GM21576 (cell line): ENCODE results near the gene PIK3CB.
"Not testable (repeated sequence)": the region's sequence is repeated elsewhere in the genome, so short reads cannot be mapped to it uniquely, and the experiment has no call there.

Experiments used
- ATAC-seq: cut with Tn5 transposase; IDR thresholded peaks from one replicate; pipeline ENCODE4 v1.9.1; 2021; ENCODE audit warnings: mild to moderate bottlenecking, moderate library complexity; ENCODE audit not compliant: unreplicated experiment

Gene PIK3CB

DNA sequence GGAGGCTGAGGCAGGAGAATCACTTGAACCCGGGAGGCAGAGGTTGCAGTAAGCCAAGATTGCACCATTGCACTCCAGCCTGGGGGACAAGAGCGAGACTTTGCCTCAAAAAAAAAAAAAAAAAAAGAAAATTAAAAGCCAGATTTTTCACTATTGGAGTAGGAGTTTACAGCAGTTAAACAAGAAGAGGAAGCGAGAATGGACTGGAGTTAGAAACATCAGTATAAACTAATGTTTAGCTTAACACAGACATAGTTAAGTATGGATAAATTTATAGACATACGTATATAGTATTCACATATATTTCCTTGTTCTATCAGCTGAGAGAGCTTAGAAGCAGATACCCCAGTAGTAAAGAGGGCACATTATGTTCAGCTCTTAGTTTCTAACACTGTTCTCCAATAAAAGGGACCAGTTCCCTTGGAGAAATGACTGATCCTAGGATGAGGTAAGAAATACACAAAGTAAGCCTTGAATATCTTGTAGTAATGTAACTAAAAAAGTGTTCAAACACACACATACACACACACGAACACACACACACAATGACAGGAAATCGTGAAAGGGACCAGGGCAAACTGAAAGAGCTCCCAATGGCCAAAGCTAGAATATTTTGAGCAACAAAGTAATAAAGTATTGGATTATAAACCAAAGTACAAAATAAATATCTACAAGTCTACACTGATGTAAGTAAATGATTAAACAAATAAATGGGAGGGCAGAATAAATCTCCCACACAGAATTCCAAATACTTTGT is 25.1 kb downstream of the PIK3CB start:
- no peak for ATAC-seq

DNA sequence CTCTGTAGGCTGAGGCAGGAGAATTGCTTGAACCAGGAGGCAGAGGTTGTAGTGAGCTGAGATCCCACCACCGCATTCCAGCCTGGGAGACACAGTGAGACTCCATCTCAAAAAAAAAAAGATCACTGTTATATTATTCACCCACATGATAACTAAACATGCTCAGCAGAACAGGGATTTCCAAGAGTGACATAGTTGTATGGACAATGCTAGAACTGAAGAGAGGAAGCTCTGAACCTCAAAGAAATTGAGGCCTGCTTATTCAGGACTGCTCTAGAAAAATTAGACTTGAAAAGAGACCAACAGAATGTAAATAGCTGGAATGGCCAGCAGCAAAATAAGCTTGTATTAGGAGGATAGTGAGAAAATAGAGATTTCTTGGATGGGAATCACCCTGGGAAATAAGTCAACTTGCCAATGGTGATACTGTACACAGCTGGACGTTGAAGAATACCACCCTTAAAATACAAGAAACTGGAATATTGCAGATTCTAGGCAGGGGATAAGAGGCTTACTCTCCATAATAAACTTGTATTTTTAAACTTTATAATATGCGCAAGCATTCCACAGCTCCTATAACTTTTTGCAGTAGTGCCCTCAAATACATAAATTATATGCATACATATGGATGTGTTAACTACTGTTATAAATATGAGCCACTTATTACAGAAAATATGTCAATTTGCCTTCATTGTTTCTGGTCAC is 28.2 kb downstream of the PIK3CB start:
- ATAC-seq: no peak

DNA sequence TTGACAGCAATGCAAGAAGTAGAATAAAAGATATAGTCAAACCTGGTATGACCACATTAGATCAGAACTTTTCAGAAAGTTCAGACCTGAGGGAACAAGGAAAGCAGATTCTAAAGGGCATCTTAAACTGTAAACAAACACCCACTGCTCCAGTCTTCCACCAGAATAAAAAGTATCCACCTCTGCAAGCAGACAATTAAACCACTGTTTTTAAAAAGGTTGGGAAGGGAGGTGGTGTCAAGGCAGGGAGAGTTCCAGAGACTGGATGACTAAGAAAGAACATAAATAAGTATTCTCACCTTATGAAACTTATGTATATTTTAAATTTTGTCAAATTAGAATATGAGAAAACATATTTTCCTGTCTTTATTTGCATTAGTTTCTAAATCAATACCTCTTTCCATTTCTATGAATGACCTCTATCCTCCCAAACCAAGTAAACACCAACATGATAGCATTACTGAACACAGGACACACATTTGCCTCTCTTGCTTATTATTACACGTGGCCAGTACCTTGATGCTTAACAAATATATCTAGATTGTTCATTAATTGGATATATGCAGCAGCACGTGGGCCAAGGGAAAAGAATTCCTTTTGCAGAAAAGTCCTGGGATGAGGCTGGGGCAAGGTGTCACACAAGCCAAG is 31.6 kb downstream of the PIK3CB start:
- no peak for ATAC-seq

DNA sequence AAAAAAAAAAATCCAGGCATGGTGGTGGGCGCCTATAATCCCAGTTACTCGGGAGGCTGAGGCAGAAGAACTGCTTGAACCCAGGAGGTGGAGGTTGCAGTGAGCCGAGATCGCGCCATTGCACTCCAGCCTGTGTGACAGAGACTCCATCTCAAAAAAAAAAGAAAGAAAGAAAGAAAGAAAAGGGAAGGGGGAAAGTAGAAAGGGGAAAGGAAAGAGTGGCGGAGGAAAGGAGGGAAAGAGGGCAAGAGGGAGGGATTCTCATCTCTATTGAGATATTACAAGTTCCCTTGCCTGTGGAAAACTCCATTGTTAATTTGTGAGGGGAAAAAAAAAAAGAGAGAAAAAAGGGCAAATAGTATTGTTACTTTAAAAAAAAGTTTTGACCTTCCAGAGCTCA is 32.5 kb downstream of the PIK3CB start:
- not testable (repeated sequence) for ATAC-seq

DNA sequence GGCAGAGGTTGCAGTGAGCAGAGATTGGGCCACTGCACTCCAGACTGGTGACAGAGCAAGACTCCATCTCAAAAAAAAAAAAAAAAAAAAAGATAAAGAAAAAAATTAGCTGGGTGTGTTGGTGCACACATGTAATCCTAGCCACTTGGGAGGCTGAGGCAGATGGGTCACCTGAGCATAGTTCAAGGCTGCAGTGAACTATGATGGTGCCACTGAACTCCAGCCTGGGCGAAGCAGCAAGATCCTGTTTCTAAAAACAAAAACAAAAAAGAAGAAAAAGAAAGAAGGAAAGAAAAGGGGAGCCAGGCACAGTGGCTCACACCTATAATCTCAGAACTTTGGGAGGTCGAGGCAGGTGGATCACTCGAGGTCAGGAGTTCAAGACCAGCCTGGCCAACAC is 32.9 kb downstream of the PIK3CB start:
- no peak for ATAC-seq

DNA sequence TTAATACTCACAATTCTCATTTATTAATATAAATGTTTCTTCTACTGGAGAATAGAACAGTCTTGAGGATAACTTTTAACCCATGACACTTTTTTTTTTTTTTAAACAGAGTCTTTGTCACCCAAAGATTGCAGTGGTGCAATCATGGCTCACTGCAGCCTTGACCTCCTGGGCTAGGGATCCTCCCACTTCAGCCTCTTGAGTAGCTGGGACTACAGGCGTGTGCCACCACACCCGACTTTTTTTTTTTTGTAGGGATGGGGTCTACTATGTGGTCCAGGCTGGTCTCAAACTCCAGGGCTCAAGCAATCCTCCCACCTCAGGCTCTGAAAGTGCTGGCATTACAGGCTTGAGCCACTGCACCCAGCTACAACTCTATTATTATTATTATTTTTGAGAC is 34.5 kb downstream of the PIK3CB start:
- no peak for ATAC-seq

DNA sequence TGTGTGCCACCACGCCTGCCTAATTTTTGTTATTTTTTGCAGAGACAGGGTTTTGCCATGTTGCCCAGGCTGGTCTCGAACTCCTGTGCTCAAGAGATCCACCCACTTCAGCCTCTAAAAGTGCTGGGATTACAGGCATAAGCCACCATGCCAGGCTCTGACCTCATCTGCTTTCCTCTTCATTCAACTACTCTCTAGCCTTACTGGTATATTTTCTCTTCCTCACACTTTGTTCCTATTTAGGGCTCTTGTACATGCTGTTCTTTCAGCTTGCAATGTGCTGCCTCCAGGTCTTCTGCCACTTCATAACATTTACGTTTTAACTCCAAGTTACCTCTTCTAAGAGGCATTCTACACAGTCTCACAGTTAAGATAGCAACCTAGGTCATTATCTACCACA is 34.9 kb downstream of the PIK3CB start:
- no peak for ATAC-seq

DNA sequence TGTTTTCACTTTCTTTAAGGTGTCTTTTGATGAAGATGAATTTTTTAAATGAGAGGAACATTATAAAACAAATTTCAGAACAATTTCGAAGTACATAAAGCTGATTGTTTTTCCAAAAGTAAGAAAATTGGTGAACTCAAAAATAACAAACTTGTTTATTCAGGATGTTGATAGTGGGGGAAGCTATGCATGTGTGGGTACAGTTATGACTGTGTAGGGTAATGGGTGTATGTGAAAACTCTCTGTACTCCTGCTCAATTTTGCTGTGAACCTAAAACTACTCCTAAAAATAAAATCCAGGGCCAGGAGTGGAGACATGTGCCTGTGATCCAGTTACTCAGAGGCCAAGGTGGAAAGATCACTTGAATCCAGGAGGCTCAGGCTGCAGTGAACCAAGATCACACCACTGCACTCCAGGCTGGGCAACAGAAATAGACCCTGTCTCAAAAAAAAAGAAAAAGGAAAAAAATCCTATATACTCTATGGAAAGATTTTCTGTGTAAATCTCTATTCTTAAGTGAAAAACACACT is 37.2 kb downstream of the PIK3CB start:
- no peak for ATAC-seq

DNA sequence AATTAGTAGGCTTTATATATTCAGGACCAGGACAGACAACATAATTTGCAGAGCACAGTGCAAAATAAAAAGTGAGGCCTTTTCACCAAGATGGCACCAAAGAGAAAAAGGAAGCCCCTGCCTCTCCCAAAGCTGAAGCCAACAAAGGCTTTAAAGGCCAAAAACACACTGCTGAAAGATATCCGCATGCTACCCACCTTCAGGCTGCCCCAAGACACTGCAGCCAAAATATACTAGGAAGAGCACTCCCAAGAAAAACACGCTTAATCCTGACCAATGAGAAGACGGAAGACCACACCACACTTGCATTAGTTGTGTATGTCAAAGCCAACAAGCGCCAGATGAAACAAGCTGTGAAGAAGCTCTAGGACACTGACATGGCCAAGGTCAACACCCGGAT is 38.0 kb downstream of the PIK3CB start:
- no peak for ATAC-seq

DNA sequence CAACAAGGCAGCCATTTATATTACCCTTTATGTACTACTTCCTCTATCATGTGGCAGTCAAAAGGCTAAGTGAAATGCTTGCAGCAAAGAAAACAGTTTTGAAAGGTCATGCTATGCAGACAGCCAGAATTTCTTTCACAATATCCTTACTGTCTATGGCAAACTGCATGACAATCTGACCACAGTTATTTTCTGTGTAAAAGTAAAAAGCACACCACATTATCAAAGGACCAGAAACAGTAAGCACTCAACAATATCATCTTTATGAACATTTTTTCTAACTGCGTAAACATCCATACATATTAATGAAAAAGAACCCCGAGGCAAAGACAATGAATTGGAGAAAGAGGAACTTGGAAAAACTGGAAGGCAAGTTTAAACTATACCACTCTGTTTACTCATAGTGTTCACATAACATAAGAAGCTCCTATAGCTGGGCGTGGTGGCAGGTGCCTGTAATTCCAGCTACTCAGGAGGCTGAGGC is 47.9 kb downstream of the PIK3CB start:
- no peak for ATAC-seq

DNA sequence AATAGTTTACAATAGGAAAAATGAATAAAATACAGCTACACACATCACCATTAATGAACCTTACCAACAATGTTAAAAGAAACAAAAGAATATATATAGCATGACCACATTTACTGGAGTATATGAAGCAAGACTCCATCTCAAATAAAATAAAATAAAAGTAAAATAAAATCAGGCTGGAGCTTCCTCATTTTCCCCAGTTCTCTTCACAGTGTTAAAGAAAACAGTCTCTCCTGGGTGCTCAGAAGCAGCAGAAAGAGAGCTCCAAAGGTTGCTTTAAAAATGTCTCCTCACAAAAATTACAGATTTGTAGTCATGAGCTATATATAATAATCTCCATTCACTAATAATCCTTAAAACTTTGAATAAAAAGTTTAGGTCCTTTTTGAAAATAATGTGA is 48.8 kb downstream of the PIK3CB start:
- ATAC-seq: no peak

DNA sequence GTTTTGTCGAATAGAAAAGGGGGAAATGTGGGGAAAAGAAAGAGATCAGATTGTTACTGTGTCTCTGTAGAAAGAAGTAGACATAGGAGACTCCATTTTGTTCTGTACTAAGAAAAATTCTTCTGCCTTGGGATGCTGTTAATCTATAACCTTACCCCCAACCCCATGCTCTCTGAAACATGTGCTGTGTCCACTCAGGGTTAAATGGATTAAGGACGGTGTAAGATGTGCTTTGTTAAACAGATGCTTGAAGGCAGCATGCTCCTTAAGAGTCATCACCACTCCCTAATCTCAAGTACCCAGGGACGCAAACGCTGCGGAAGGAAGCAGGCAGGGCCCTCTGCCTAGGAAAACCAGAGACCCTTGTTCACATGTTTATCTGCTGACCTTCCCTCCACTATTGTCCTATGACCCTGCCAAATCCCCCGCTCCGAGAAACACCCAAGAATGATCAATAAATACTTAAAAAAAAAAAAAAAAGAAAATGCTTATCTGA is 49.3 kb downstream of the PIK3CB start:
- not testable (repeated sequence) for ATAC-seq

DNA sequence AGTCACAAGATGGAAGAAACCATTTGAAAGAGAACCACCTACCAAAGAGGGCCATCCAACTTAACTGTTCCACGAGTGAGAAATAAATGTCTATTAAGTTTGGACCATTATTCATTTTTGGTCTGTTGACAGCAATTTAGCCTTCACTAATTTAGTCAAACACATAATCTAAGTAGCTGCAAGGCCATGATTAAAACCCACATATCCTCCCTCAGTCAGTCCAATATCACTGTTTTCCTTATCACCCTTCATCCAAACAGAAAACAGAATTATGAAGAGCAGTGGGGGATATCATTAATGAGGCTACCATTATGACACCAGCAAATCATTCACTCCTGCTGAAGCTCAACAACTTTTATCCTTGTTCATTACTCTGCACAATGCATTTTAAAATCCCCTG is 52.0 kb downstream of the PIK3CB start:
- no peak for ATAC-seq

DNA sequence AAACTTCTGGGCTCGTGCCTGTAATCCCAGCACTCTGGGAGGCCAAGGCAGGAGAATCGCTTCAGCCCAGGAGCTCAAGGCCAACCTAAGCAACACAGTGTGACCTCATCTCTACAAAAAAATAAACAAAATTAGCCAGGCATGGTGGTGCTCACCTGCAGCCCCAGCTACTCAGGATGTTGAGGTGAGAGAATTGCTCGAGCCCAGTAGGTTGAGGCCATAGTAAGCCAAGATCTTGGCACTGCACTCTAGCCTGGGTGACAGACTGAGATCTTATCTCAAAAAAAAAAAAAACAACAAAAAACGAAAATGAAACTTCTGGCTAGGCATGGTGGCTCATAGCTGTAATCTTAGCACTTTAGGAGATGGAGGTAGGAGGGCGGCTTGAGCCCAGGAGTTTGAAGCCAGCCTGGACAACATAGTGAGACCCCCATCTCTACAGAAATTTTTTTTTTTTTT is 53.7 kb downstream of the PIK3CB start:
- no peak for ATAC-seq

DNA sequence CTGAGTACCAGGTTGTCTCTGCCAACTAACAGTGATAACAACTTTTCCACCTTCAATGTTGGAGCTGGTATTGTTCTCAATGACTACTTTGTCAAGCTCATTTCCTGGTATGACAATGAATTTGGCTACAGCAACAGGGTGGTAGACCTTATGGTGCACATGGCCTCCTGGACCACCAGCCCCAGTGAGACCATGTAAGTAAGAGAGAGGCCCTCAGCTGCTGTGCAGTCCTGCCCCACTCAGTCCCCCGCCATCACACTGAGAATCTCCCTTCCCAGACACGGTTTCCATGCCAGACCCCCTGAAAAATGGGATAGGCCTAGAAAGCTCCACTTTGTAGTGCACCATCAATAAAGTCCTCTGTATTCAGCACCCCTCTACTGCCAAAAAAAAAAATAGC is 56.1 kb downstream of the PIK3CB start:
- no peak for ATAC-seq

DNA sequence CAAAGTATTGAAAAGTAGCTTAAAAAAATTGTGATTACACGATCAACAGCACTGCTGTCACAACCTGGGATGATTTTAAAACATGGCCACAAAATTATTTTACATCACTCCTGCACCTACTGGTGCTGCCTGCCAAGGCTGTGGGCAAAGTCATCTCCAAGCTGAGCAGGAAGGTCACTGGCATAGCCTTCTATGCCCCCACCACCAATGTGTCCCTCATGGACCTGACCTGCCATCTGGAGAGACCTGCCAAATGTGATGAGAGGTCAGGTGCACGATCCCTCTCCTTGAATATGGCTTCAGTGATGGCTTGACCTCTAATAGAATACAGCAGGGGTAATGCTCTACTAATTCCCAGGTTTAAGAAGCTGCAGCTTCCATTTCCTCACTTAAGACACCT is 57.8 kb downstream of the PIK3CB start:
- ATAC-seq: no peak

DNA sequence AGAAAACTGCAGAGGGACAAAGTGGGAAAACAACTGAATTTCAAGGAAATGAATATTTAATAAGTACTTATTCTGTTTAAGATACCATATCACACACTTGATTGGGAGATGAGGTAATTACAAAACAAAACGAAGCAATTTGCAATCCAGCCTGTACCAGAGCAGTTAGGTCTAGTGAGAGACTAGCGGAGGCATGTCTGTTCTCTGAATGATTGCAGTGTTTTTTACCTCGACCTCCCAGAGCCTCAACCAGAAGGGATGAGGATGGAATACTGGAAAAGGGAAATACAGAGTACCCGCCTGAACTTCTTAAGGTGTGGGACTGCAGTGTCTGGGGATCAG is 59.5 kb downstream of the PIK3CB start:
- ATAC-seq: no peak

DNA sequence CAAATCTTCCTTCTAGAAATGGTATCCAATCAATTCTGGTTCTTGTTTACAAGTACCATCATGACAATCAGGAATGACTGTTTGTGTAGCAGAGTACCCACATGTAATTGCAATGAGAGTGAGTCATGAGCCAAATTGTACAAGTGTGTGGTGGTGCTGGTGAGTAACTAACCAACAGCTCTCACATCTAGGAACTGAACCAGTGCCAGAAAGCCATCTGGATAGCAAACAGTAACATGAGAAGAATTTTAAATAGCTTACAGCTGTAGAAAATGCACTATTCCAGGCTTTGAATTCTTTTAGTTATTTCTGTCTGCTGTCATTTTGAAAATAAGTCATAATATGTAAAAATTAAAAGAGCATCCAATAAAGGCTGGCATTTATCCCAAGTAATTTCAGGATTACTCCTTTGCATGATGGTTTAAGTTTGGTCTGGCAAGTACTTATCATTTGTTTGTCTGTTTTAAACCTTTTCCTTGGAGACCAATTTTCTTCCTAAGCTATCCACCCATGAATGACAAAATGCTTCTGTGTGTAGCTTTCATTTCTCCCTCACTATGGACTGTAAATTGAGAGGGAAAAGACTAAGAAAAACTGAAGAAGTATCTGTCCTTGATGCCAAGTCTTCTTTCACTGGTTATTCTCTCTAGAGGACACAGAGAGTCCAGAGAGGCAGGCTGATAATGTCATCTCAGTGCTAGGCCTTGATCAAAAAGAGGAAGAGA is 60.0 kb downstream of the PIK3CB start:
- no peak for ATAC-seq

DNA sequence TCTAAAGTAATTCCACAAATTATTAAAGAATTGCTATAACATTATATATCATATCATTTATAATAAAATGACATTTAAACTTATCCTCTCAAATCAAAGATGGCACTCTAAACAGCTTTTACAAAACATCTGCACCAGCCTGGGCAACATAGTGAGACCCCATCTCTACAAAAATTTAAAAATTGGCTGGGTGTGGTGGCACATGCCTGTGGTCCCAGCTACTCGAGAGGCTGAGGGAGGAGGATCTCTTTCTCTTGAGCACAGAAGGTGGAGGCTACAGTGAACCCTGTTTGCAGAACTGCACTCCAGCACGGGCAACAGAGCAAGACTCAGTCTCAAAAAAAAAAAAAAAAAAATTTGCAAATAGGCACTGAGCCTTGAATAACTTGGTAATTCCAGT is 63.1 kb downstream of the PIK3CB start:
- no peak for ATAC-seq

DNA sequence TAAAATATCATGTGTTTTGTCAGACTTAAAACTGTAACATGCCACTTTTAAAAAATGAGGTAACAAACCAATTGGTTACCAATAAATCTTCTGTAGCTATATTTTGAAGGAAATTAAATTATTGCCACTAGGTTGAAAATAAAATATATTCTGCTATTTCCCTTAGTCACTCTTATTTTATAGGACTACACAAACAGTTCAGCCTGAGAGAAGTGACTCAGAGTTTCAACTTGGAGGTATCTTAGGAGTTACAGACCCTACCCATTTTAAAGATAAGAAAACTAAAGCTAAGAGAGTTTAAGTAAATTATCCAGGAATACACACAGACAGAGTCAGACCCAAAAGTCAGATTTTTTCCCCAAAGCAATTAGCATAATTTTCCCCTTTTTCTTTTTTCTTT is 65.1 kb downstream of the PIK3CB start:
- ATAC-seq: no peak

DNA sequence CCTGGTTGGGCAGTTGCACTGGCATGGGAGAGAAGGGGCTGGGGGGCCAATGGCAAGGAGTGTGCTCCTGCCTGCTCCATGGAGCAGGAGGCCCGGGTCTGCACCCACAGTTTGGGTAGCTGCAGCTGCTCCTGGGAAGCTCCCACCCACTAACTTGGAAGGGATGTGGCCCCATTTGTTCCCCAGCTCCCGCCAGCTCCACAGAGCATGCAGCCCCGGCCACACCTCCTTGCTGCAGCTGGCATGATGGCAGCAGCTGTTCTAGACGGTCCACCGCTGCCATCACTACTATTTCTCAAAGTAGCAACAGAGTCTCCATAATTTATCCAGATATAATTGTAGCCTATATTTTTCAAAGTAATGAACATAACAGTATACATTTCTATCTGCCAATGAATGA is 65.8 kb downstream of the PIK3CB start:
- no peak for ATAC-seq
